Fibroblast of pulmonary artery (primary cell): Measurements from ENCODE around the gene KCTD11.

Experiments used
- DNase-seq: peaks from one replicate; pipeline ENCODE4 v3.0.0-alpha.2; 2010; ENCODE audit warnings: low read depth
- H3K4me3 ChIP-seq: replicated peaks from 2 replicates; pipeline ENCODE4 v1.5.1; 2011; ENCODE audit warnings: low read depth, mild to moderate bottlenecking, control low read depth, low read length, moderate library complexity
- TF ChIP-seq, protein P1 (sequence below): IDR thresholded peaks from 2 replicates; pipeline ENCODE4 v1.5.1; 2011; ENCODE audit warnings: mild to moderate bottlenecking, control low read depth, low read length, inconsistent platforms; ENCODE audit errors: missing control alignments

Gene KCTD11

DNA sequence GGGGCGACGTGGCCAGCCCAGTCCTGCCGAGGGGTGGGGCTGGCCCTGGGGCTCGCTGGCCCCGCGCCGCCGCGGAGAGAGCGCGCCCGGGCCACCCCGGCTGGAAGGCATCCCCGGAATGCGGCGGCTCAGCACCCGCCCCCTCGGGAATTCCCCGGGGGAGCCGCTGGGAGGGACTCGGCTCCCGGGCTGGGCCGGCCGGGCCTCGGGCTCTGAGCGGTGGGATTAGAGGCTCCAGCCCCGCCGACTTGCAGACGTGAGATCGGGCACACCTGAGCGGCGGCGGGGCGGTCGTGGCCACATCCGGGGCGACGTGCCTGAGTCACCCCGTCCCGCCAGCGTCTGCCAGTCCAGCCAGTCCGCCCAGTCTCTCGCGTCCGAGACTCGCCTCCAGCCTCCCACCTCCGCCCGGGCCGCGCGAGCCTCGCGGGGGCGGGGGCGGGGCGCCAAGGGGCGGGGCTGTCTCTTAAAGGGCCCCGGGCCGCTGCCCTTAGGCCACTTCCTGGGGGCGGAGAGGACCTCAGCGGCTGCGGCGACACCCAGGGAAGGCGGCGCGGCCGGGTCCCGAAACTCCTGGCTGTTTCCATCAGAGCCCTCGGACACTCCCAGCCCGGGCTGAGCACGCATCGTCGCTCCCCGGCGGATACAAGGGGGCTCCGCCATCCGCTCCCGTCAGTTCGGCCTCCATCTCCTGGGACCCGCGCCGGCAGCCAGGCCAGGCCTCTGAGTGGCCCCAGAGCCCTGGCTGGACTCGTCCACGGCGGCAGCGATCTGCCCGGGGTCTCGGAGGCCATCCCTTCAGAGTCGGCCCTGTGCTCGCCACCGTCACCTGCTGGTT, at the start of gene KCTD11:
TSS of gene KCTD11 (plus strand) at position 498 of the 838 bp plus-strand sequence.
- H3K4me3 ChIP-seq, result peak within 1 kb of the TSS; percentile 77
- DNase-seq, result peak; percentile 88
- TF ChIP-seq, protein P1, sequence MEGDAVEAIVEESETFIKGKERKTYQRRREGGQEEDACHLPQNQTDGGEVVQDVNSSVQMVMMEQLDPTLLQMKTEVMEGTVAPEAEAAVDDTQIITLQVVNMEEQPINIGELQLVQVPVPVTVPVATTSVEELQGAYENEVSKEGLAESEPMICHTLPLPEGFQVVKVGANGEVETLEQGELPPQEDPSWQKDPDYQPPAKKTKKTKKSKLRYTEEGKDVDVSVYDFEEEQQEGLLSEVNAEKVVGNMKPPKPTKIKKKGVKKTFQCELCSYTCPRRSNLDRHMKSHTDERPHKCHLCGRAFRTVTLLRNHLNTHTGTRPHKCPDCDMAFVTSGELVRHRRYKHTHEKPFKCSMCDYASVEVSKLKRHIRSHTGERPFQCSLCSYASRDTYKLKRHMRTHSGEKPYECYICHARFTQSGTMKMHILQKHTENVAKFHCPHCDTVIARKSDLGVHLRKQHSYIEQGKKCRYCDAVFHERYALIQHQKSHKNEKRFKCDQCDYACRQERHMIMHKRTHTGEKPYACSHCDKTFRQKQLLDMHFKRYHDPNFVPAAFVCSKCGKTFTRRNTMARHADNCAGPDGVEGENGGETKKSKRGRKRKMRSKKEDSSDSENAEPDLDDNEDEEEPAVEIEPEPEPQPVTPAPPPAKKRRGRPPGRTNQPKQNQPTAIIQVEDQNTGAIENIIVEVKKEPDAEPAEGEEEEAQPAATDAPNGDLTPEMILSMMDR, result no peak

DNA sequence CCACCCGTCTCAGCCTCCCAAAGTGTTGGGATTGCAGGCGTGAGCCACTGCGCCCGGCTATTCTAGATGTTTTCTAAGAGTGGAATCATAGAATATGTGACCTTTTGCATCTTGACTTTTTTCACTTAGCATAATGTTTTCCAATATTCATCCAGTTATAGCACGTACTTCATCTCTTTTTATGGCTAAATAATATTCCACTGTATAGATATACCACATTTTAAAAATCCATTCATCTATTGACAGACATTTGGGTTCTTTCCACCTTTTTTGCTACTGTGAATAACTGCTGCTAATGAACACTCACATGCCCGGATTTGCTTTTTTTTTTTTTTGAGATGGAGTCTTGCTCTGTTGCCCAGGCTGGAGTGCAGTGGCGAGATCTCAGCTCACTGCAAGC, 47.8 kb upstream of the KCTD11 start:
- no peak overlapping the region for H3K4me3 ChIP-seq
- DNase-seq, result no peak
- TF ChIP-seq, protein P1, result no peak

DNA sequence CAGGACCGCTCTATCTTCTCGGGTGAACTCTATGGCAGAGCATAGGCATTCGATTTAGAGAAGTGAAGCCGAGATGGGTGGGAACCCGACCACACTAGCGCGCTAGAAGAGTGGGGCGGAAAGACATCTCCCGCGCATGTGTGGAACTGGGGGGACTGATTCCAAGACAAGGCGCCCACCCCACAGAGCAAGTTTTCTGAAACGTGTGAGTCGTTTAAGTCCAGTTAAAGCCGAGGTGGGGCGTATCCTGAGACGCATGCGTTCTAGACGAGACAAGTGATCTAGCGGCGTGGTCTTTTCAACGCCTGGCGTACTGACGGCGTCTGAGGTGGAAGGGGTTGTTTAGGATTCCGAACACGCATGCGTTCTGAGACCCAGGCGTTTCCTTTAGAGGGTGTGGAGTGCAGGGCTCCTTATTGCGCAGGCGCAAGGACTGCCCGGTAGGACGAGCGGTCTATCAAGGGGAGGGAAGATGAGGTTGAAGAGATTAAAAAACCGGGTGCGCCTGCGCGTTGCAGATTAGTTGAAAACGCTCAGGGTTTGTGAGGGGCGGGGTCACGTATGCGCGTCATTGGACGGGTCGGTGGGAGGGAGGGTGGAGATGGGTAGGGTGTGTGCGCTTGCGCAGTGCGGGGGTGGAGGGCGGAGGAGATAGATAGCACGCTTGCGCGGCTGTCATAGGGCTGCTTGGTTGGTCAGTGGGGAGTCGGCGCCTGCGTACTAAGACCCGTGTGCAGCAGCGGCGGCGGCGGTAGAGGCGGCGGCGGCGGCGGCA, 44.9 kb upstream of the KCTD11 start, which contains the start of gene EIF5A:
TSS of gene EIF5A (plus strand) at position 718 of the 775 bp plus-strand sequence. CDS start 2,008 bp downstream, outside the sequence.
- TF ChIP-seq, protein P1, result no peak
- H3K4me3 ChIP-seq, result peak within 1 kb of the TSS; percentile 97
- DNase-seq, result peak; percentile 100

DNA sequence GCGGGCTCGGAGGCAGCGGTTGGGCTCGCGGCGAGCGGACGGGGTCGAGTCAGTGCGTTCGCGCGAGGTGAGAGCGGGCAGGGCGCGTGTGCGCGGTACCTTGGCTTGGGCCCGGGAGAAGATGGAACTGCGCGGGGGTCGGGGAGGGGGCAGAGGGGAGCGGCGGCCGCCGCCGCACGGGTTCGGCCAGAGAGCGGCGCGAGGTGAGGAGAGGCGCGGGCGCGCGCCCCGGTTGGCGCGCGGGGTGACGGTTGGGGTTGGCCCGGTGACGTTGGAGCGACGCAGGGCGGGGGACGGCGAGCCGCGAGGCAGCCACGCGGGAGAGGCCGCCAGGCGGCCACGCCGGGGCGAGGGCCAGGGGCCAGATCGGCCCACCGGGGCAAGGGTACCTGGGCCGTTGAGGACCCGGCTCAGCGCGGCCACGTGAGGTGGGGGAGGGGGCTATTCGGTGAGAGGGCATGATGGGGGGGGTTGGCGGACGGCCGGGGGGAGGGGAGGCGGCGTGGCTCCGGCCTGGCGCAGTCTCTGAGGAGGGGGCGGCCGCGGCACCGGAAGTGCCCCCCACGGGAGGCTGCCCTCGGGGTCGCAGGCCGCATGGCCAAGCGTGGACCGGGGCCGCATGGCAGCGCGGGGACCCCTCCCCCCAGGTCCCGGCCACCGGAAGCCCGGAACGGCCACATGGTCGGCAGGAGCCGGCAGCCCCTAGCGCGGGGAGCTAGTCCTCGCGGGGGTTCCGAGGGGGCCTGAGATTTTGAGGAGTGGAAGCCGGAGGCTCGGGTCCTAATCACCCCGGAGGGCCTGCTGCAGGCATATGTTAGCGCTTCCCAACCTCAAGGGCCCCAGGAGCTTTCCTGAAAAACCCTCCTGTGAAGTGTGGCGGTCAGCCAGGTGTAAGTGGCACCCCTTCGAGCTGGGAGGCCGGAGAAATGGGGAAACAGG, 44.0 kb upstream of the KCTD11 start:
- TF ChIP-seq, protein P1, result no peak
- peak overlapping the region; percentile 97 for H3K4me3 ChIP-seq
- peak; percentile 35 for DNase-seq

DNA sequence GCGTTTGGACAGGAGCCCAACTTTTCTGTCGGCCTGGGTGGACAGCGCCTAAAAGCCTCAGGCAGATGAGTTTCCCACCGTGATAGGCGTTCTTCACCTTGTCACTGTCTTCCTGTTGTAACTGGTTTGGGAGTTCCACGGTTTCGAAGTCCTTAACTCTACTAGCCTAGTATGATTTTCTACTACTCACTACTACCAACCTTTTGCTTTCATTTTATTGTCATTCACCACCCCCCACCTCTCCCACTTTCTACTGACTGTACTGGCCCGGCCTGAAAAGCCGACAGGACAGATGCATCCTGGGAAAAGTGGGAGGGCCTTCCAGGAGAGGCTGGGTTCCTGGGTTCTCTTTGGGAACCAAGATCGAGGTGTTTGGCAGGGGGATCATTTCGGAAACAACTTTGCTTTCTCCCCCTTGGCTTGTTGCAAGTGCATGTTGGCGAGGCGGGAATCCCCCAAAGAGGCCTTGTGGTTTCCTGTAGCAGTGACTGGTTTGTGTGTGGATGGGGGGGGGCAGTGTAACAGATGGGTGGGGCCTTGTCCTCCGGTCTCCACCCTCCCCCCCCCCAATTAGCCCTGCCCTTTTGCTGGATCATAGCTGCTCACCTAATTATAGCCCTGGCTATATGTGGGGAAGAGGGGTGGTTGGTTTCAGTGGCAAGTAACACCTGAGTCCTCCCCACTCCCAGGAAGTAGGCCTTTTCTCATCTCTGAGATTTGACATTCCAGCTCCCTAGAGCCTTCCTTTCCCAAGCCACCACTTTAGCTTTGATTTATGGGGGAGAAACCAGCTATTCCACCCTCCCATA, 43.1 kb upstream of the KCTD11 start:
- TF ChIP-seq, protein P1, result no peak
- H3K4me3 ChIP-seq, result peak overlapping the region; percentile 97
- DNase-seq, result peak; percentile 79
